Amniotic stem cell (primary cell): ENCODE data around the gene MORC2.

Source experiments
- DNase-seq: peaks from one replicate; lab custom pipeline; 2025; lab: John Stamatoyannopoulos, UW

MORC2 gene

GRCh38 chr22:30887861-30888260 lies 80.7 kb downstream of the MORC2 start:
- no peak for DNase-seq

DNA sequence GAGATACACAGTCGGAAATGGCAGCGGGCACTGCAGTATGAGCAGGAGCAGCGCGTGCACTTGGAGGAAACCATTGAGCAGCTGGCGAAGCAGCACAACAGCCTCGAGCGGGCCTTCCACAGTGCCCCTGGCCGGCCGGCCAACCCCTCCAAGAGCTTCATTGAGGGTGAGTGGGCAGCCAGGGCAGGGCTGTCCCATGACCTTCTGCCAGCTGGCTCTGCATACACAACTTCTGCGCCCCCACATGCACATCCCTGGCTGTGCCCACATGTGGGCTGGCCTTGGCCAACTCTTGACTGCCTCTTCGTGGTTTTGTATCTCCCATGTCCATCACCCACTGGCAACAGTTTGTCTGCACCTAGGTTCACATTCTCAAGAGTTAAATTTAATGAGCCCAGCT lies 81.1 kb downstream of the MORC2 start:
- DNase-seq, result no peak

GRCh38 chr22:30885591-30885990 lies 83.0 kb downstream of the MORC2 start:
- DNase-seq, result no peak

- DNase-seq, result no peak
These were observed 83.6 kb downstream of the MORC2 start for GRCh38 chr22:30885001-30885366.

- DNase-seq, result no peak
These were observed 84.2 kb downstream of the MORC2 start for GRCh38 chr22:30884211-30885000.

DNA sequence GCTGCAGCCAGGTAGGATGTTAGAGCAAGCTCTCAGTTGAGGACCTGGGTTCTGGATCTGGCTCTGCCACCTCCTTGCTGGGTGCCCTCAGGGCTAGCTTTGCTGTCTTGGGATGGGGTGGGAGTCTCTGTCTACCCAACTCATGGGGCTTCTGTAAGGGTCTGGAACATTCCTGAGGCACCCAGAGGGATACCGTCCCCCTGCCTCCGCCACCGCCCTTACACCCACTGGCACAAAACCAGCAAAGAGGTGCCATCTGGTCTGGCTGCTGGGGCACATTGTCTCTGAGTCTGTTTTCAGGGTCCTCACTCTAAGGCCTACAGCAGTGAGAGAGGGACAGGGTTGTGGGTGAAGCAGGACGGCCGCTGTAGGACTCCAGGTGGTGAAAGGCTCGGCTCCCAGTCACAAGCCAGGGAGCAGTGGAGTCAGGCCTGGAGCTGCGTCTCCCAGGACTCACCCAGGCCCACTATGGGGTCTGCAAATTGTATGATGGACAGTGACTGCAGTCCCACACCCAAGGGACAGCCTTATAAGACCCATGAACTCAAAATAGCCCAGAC lies 84.9 kb downstream of the MORC2 start:
- DNase-seq, result no peak

GRCh38 chr22:30882974-30883533 lies 85.5 kb downstream of the MORC2 start:
- no peak for DNase-seq

DNA sequence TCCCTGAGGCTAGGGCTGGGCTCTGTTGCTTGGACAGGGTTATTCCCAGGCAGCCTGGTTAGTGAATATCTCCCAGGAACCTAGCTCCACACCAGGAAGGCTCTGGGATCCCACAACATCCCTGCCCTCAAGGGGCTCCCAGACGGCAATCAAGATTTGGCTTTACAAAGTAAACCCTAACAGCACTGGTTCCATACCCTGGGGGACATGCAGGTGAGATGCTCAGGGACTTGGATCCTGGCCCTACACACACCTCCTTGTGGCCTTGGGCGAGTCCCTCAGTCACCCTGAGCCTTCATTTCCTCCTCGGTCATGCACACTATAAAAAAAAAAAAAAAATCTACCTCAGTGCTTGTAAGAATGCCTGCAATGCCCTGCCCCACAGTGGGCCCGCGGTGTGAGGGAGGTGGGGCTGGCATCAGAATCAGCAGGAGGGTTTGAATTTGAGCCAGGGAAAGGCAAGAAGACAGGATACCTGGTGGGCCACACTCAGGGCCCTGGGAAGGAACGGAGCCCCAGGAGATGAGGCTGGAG lies 86.3 kb downstream of the MORC2 start:
- no peak for DNase-seq

DNA sequence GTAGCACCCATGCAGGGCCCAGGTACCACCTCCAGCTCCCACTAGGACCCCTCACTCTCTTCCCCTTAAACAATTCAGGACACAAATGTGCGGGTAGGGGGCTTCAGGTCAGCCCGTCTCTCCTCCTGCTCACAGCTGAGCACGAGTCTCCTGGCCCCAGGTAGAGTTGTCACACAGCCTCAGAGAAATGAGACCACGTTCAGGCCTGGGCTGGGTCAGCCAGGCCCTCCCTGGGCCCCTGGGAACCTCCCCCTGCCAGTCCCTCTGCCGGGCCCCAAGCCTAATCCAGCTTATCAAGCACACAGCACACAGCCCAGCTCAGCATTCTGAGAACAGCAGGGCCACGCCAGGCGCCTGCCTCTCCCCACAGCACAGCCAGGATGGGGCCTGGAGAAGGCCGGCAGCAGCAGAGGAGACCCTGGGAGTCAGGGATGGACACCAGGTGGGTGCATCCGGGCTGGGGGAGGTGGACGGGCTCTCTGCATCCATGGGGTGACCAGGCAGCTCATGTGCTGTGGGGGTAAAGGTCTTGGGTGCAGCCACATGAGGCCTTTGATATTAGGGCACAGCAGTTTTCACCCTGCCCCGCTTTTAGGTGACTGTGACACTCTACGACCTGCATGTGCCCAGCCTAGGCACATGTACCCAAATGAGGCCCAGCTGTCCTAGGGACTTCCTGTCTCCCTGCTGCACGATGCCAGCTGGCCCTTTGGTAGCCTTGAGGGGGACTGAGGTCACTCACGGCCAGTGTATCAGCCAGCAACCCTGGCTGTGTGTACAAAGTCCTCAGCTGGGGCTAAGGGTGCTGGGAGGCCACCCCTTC lies 87.0 kb downstream of the MORC2 start:
- no peak for DNase-seq

DNA sequence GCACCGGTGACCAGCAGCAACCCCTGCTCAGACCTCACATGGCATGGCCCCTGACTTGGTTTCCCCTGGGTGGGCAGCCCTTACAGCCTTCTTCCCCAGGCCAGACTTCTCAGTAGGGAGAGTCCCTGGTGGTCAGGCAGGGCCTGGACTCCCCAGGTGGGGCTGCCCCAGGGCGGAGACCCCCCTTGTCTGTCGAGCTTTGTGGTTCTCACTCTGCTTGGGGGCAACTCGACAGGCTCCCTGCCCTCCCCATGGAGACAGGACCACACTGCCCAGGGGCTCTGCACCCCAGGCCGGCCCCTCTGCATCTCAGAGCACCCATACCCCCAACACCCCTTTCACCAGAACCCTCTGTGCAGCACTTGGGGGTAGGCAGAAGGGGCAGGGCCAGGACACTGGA lies 87.7 kb downstream of the MORC2 start:
- DNase-seq, result no peak

DNA sequence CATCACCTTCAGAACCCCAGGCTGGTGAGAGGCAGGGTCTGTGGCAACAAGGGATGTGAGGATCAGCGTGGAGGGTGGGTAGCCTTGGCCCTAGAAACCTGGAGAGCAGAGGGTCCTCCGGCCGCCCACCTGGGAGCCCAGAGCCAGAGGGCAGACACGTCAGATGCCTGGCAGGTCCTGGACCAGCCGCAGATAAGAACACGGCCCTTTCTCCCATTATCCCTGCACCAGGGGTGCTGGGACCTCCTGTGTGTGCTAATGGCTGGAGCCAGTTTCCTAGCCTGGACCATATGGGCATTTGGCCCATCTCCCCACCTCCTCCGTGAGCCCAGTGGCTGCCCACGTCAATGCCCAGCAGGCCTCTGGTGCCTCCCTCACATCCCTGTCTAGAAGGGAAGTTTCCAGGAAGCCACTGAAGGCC lies 88.4 kb downstream of the MORC2 start:
- DNase-seq, result no peak

DNA sequence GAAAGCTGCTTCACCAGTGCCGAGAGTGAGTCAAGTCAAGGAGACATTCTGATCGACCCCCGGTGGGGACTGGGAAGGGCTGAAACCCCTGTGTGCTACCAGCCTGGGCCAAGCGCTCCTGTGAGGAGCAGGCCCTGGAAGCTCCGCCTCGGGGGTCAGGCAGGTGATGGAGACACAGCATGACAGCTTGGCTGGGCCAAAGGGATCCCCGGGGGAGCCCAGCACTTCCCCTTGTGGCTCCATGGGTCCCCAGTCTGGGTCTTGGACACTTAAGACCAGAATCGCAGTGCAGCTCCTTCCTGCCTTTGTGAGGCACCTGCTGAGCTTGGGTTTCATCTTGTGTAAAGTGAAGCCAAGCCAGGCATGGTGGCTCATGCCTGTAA lies 89.2 kb downstream of the MORC2 start:
- no peak for DNase-seq

DNA sequence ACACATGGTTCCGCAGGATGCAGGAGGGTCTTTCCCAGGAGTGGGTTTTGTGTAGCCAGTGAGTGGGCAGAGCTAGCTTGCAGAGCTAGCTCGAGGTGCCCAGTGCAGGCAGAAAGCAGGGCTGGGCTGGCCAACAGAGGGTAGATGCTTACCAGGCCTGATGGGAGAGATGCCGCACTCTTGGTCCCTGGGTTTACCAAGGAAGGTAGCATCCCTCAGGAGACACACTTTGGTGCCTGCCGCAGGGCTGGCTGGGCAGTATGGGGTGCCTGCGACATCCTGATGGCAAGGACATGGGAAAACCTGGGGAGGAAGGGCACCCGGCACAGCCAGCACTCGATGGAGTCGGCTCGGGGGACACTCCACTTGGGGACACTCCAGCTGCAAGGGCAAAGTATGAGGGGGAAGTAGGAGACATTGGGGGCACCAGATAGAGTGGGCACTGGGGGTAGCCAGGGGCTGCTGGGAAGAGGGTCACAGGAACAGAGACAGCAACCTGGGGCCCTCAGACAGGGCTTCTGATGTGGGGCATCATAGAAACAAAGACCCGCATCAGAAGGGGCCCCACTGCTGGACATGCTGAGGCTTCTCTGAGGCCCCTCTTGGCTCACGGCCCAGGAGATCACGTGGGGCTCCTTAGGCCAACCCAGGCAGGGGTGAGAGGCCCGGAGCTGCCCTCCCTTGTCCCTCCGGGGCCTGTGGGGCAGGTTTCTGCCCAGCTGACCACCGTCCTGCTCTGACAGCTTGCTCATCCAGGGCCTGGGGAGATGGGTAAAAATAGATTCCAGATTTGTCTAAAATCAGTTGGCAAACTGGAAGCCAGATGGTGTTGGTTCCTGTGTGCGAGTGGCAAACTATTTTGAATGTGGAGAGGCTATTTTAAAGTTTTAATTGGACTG lies 89.8 kb downstream of the MORC2 start:
- DNase-seq, result no peak

- no peak for DNase-seq
These were observed 90.7 kb downstream of the MORC2 start for GRCh38 chr22:30877662-30878515.

DNA sequence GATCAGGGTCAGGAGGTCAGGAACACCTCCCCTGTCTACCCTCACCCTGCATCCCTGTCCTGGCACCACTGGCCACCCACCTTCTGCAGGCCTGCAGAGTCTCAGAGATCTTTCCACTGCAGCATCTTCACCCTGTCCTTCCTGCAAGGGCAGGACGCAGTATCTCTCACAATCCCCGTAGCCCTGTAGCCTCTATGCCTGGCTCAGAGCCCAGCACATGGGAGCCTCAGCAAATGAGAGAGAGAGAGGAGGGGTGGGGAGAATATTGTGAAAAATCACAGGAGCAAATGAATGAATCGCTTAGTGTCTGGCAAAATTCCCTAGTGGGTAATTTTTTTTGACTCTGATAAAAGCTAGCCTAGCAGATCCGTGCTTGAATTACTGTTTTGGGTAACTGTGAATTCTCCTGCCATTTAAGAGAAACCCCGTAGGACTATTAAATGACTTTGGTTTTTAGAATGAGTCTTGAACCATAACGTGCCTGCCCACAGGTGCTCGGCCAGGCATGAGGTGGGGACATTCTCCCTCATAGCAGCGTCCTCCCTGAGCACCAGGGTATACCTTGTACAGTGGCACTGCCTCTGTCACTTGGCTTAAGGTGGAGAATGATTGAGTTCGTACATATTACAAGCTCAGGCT lies 91.5 kb downstream of the MORC2 start:
- no peak for DNase-seq

GRCh38 chr22:30876221-30876751 lies 92.3 kb downstream of the MORC2 start:
- no peak for DNase-seq

DNA sequence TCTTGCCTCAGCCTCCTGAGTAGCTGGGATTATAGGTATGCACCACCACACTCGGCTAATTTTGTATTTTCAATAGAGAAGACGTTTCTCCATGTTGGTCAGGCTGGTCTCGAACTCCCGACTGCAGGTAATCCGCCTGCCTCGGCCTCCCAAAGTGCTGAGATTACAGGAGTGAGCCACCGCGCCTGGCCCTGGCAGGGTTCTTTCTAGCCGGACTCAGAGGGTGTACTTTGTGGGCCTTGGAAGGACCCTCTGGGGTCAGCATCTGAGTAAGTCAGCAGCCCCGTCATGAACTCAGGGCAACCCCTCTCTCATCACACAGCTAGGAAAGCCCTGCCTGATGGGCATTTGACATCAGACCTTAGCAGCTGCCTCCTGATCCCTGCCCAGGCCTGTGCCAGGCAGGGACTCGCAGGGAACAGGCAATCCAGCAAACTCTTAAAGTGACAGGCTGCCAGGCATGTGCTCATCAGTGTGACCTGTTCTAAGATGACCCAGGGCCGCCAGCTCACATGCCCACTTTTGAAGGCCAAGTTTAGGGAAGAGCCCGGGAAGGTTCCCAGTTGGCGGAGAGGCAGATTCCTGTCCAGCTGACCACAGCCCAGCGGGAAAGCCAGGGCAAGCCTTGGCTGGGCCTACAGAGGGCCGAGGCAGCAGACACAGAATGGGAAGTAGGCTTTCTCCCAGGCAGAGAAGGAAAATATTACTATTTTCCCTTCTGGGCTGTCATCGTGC lies 92.9 kb downstream of the MORC2 start:
- no peak for DNase-seq
